Astrocyte of the spinal cord (primary cell): ENCODE measurements around the gene LDLRAD4.

Source experiments
- DNase-seq: peaks from one replicate; pipeline ENCODE4 v3.0.0; 2011; ENCODE audit warnings: low read depth, low spot score
- H3K4me3 ChIP-seq: 2 replicates; pipeline ENCODE4 v1.5.1; 2011; ENCODE audit warnings: low read depth, mild to moderate bottlenecking, low read length, moderate library complexity
- in situ Hi-C: cut with HindIII; loops from 2 replicates; pipeline ENCODE4 v1.10.0; 2017; ENCODE audit warnings: low sequenced_read_pairs
- TF ChIP-seq, protein P1 (sequence below): IDR thresholded peaks from 2 replicates; pipeline ENCODE4 v1.5.1; 2012; ENCODE audit warnings: low read depth, mild to moderate bottlenecking, low read length, inconsistent platforms

Gene LDLRAD4

DNA sequence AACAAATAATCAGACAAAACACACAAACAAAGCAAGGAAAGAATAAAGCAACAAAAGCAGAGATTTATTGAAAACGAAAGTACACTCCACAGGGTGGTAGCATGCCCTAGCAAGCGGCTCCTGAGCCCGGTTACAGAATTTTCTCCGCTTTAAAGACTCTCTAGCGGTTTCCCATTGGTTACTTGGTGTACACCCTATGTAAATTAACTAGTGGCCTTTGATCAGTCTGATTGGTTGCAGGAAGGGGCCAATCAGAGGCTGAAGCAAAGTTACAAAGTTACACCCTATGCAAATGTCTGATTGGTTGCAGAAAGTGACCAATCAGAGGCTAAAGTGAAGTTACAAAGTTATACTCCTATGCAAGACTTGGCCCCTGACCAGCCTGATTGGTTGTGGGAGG is 242.9 kb downstream of the LDLRAD4 start:
- in situ Hi-C loops: no loop called here

GRCh38 chr18:13461936-13462335 is 243.4 kb downstream of the LDLRAD4 start:
- TF ChIP-seq, protein P1, sequence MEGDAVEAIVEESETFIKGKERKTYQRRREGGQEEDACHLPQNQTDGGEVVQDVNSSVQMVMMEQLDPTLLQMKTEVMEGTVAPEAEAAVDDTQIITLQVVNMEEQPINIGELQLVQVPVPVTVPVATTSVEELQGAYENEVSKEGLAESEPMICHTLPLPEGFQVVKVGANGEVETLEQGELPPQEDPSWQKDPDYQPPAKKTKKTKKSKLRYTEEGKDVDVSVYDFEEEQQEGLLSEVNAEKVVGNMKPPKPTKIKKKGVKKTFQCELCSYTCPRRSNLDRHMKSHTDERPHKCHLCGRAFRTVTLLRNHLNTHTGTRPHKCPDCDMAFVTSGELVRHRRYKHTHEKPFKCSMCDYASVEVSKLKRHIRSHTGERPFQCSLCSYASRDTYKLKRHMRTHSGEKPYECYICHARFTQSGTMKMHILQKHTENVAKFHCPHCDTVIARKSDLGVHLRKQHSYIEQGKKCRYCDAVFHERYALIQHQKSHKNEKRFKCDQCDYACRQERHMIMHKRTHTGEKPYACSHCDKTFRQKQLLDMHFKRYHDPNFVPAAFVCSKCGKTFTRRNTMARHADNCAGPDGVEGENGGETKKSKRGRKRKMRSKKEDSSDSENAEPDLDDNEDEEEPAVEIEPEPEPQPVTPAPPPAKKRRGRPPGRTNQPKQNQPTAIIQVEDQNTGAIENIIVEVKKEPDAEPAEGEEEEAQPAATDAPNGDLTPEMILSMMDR: no peak
- no peak overlapping the region for H3K4me3 ChIP-seq
- in situ Hi-C loops: no loop called here
- no peak for DNase-seq

More for the DNA sequence above, 242.9 kb downstream of the LDLRAD4 start:
- H3K4me3 ChIP-seq: no peak overlapping the region
- no peak for DNase-seq
- TF ChIP-seq, protein P1: no peak

DNA sequence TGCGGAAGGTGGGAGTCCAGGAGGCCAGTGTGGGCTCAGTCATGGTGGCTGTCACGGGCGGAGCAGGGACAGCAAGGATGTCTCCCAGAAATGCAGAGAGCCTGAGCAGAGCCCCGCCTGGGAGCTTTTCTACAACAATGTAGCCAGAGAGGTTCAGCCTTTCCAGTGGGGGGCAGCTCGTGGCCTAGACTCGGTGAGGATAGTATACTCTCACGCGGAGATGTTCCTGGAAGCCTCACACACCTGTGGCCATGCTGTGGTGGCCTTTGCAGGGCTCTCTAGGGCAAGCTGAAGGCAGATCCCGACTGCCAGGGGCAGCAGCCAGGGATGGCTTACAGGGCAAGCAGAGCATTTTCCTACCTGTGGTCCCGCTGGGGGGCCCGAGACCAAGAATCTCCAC is 244.1 kb downstream of the LDLRAD4 start:
- no peak for DNase-seq
- H3K4me3 ChIP-seq: no peak overlapping the region
- TF ChIP-seq, protein P1: no peak
- in situ Hi-C loops: no loop called here

GRCh38 chr18:13463526-13464210 is 245.1 kb downstream of the LDLRAD4 start:
- H3K4me3 ChIP-seq: no peak overlapping the region
- DNase-seq: no peak
- in situ Hi-C loops: no loop called here
- TF ChIP-seq, protein P1: no peak

- no peak overlapping the region for H3K4me3 ChIP-seq
- no peak for DNase-seq
- in situ Hi-C loops: no loop called here
- TF ChIP-seq, protein P1: no peak
Measured at GRCh38 chr18:13464432-13465123, 246.0 kb downstream of the LDLRAD4 start.

DNA sequence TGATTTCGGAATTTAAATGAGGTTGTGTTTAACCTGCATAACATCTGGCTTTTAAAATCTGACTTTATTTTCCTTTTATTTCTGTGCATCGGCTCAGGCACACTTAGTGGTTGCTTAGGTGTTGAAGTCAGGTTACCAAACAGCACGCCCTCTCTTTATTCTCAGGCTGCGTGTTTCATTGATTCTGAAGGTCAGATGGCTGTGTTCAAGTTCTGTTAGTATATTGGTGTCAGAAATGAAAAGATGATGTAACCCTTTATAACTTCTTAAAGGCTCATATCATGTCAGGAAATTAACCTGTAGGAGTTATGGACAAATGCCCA is 246.5 kb downstream of the LDLRAD4 start:
- no peak for DNase-seq
- no peak overlapping the region for H3K4me3 ChIP-seq
- in situ Hi-C loops: no loop called here
- TF ChIP-seq, protein P1: no peak
